Mucosa of rectum (tissue), 2 donors: ENCODE results near the gene TBC1D26.
"Not testable (repeated sequence)": the region's sequence is repeated elsewhere in the genome, so short reads cannot be mapped to it uniquely, and the experiment has no call there.

Source experiments
- H3K27ac ChIP-seq, 2 donors: one replicate each; pipeline ENCODE4 v1.7.0; 2013; ENCODE audit warnings: inconsistent platforms in 2 of 2, low read depth in 2 of 2, low read length in 2 of 2
- H3K27me3 ChIP-seq, 2 donors: one replicate each; pipeline ENCODE4 v1.7.0; 2013; ENCODE audit warnings: low read length in 2 of 2; ENCODE audit not compliant: control insufficient read depth in 2 of 2, insufficient read depth in 2 of 2
- H3K36me3 ChIP-seq, 2 donors: one replicate each; pipeline ENCODE4 v1.7.0; 2013; ENCODE audit warnings: low read length in 2 of 2; ENCODE audit not compliant: control insufficient read depth in 2 of 2, insufficient read depth in 2 of 2
- H3K4me1 ChIP-seq, 2 donors: one replicate each; pipeline ENCODE4 v1.7.0; 2013; ENCODE audit warnings: low read length in 2 of 2, mild to moderate bottlenecking in 1 of 2; ENCODE audit not compliant: control insufficient read depth in 2 of 2, insufficient read depth in 2 of 2
- H3K4me3 ChIP-seq, 2 donors: one replicate each; pipeline ENCODE4 v1.7.0; 2013; ENCODE audit warnings: low read length in 2 of 2
- H3K9ac ChIP-seq, 2 donors: one replicate each; pipeline ENCODE4 v1.7.0; 2013; ENCODE audit warnings: low read length in 2 of 2, low read depth in 1 of 2, mild to moderate bottlenecking in 1 of 2
- H3K9me3 ChIP-seq, 2 donors: one replicate each; pipeline ENCODE4 v1.7.0; 2013; ENCODE audit warnings: low read length in 2 of 2; ENCODE audit not compliant: control insufficient read depth in 2 of 2
- donor health status: healthy.
- donor health status: Normal muscosa, but diverticular disease.

TBC1D26 gene

GRCh38 chr17:15742921-15743320, 10.8 kb downstream of the TBC1D26 start:
- no peak overlapping the region for H3K4me3 ChIP-seq
- H3K36me3 ChIP-seq = no peaks in the 10 kb centered on the region
- H3K9me3 ChIP-seq = no peaks in the 10 kb centered on the region

GRCh38 chr17:15744074-15744676, 12.1 kb downstream of the TBC1D26 start:
- no peak overlapping the region for H3K9ac ChIP-seq

More at GRCh38 chr17:15742921-15743320, 10.8 kb downstream of the TBC1D26 start:
- H3K4me1 ChIP-seq = no peaks in the 10 kb centered on the region
- H3K27ac ChIP-seq = no peak overlapping the region
- no peaks in the 10 kb centered on the region for H3K27me3 ChIP-seq
- no peak overlapping the region for H3K9ac ChIP-seq

GRCh38 chr17:15744885-15745284, 12.8 kb downstream of the TBC1D26 start:
- Histone ChIP-seq H3K27ac (no peak overlapping the region), H3K4me1 (no peaks in the 10 kb centered on the region)

More at GRCh38 chr17:15744074-15744676, 12.1 kb downstream of the TBC1D26 start:
- Histone ChIP-seq H3K4me1 (no peaks in the 10 kb centered on the region), H3K4me3 (no peak overlapping the region), H3K36me3 (no peaks in the 10 kb centered on the region), H3K9me3 (no peaks in the 10 kb centered on the region), H3K27me3 (no peaks in the 10 kb centered on the region), H3K27ac (no peak overlapping the region)

GRCh38 chr17:15749403-15749802, 17.3 kb downstream of the TBC1D26 start:
- H3K36me3 ChIP-seq, H3K4me3 ChIP-seq, H3K27me3 ChIP-seq, H3K9ac ChIP-seq, H3K4me1 ChIP-seq, H3K27ac ChIP-seq, H3K9me3 ChIP-seq: not testable (repeated sequence)

More at GRCh38 chr17:15744885-15745284, 12.8 kb downstream of the TBC1D26 start:
- Histone ChIP-seq H3K4me3 (no peak overlapping the region), H3K27me3 (no peaks in the 10 kb centered on the region), H3K36me3 (no peaks in the 10 kb centered on the region), H3K9ac (no peak overlapping the region), H3K9me3 (no peaks in the 10 kb centered on the region)

GRCh38 chr17:15768865-15769533, 36.9 kb downstream of the TBC1D26 start:
- not testable (repeated sequence) for H3K27me3 ChIP-seq, H3K4me3 ChIP-seq, H3K9me3 ChIP-seq, H3K9ac ChIP-seq, H3K36me3 ChIP-seq, H3K27ac ChIP-seq, H3K4me1 ChIP-seq

- H3K9ac ChIP-seq, H3K36me3 ChIP-seq, H3K4me1 ChIP-seq, H3K27me3 ChIP-seq, H3K9me3 ChIP-seq, H3K4me3 ChIP-seq, H3K27ac ChIP-seq: not testable (repeated sequence)
These were observed 38.6 kb downstream of the TBC1D26 start for GRCh38 chr17:15770679-15771078.

- H3K27me3 ChIP-seq = no peaks in the 10 kb centered on the region
- no peaks in the 10 kb centered on the region for H3K36me3 ChIP-seq
- no peaks in the 10 kb centered on the region for H3K9me3 ChIP-seq
- no peak overlapping the region for H3K9ac ChIP-seq
- H3K4me1 ChIP-seq = no peaks in the 10 kb centered on the region
- no peak overlapping the region for H3K4me3 ChIP-seq
- H3K27ac ChIP-seq = no peak overlapping the region
These were observed 44.8 kb downstream of the TBC1D26 start for GRCh38 chr17:15776871-15777270.

GRCh38 chr17:15777297-15777696, 45.2 kb downstream of the TBC1D26 start:
- Histone ChIP-seq H3K27me3 (no peaks in the 10 kb centered on the region), H3K9ac (no peak overlapping the region), H3K27ac (no peak overlapping the region), H3K4me3 (no peak overlapping the region), H3K36me3 (no peaks in the 10 kb centered on the region), H3K9me3 (no peaks in the 10 kb centered on the region), H3K4me1 (no peaks in the 10 kb centered on the region)

GRCh38 chr17:15777717-15778116, 45.6 kb downstream of the TBC1D26 start:
- no peak overlapping the region for H3K4me3 ChIP-seq
- H3K27me3 ChIP-seq = no peaks in the 10 kb centered on the region
- no peak overlapping the region for H3K9ac ChIP-seq
- H3K36me3 ChIP-seq = no peaks in the 10 kb centered on the region
- no peak overlapping the region for H3K27ac ChIP-seq
- no peaks in the 10 kb centered on the region for H3K9me3 ChIP-seq
- no peaks in the 10 kb centered on the region for H3K4me1 ChIP-seq

GRCh38 chr17:15779119-15779518, 47.0 kb downstream of the TBC1D26 start:
- H3K27me3 ChIP-seq = no peaks in the 10 kb centered on the region
- no peaks in the 10 kb centered on the region for H3K4me1 ChIP-seq
- no peak overlapping the region for H3K4me3 ChIP-seq
- H3K27ac ChIP-seq = no peak overlapping the region
- H3K9me3 ChIP-seq = no peaks in the 10 kb centered on the region
- H3K36me3 ChIP-seq = no peaks in the 10 kb centered on the region
- no peak overlapping the region for H3K9ac ChIP-seq
